Measurements from ENCODE around the gene XRCC1.
"Not testable (repeated sequence)": the region's sequence is repeated elsewhere in the genome, so short reads cannot be mapped to it uniquely, and the experiment has no call there.

- TF ChIP-seq CTCF (IDR thresholded peaks at IDR 0.05); ZFX (IDR thresholded peaks at IDR 0.05; ENCODE audit: borderline replicate concordance): not testable (repeated sequence)
Observed at GRCh38 chr19:43600326-43600725, 25.0 kb upstream of the XRCC1 start.

Data from 22Rv1 (cell line).